ENCODE data around the gene ACBD3.

GRCh38 chr1:226209307-226210059, 22.9 kb upstream of the ACBD3 start:
- TF ChIP-seq, protein P1, sequence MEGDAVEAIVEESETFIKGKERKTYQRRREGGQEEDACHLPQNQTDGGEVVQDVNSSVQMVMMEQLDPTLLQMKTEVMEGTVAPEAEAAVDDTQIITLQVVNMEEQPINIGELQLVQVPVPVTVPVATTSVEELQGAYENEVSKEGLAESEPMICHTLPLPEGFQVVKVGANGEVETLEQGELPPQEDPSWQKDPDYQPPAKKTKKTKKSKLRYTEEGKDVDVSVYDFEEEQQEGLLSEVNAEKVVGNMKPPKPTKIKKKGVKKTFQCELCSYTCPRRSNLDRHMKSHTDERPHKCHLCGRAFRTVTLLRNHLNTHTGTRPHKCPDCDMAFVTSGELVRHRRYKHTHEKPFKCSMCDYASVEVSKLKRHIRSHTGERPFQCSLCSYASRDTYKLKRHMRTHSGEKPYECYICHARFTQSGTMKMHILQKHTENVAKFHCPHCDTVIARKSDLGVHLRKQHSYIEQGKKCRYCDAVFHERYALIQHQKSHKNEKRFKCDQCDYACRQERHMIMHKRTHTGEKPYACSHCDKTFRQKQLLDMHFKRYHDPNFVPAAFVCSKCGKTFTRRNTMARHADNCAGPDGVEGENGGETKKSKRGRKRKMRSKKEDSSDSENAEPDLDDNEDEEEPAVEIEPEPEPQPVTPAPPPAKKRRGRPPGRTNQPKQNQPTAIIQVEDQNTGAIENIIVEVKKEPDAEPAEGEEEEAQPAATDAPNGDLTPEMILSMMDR (IDR thresholded peaks at IDR 0.05; ENCODE audit: low read depth, low read length, poor library complexity, severe bottlenecking), result no peak
- no peak for TF ChIP-seq EZH2phosphoT487 (IDR thresholded peaks at IDR 0.05; ENCODE audit: borderline replicate concordance, low read length)

Measured in DOHH2 (cell line).